Heart left ventricle (tissue), 13 donors: ENCODE results near the gene JSRP1.

Source experiments
- POLR2A ChIP-seq, 2 donors: fragments of 450-650 bp; IDR thresholded peaks; one replicate each; pipeline ENCODE4 v1.6.1; 2017; ENCODE audit warnings: antibody characterized with exemption in 2 of 2, mild to moderate bottlenecking in 2 of 2, moderate library complexity in 2 of 2
- TF ChIP-seq, protein P1 (sequence below), 12 donors: fragments of 200-600 bp; sonication (generic) in 4 of 12; IDR thresholded peaks; one replicate each; pipeline versions ENCODE4 v1.5.0 to v1.8.0; 2018 to 2022; ENCODE audit warnings: antibody characterized with exemption in 12 of 12, mild to moderate bottlenecking in 5 of 12
- donor health status: ischemic (EF 13 %, LVEDD 7.1; RV severe dilation, severe dysfunction).
- donor health status: DM: no; HTN: yes; CAD: no.
- donor health status: DM: no; HTN: no; CAD: no.
- donor health status: ischemic (EF 25% LVEDD 6.9; RV normal size, moderate dysfunction).
- donor health status: ischemic (EF 25% LVEDD 5.7; RV mildly dilated, moderate dysfunction).
- donor health status: ischemic (EF 35%, LVEDD 5.7; RV mildly dilated, moderate dysfunction).
- donor health status: nonischemic (EF 11% LVEDD 7.7; RV severe dilation, severe dysfunction).
- donor health status: DM: yes; HTN: yes; CAD: no.
- donor health status: PGD.
- donor health status: ischemic (EF 29% LVEDD 5.4; RV normal size, mild dysfunction).
- donor health status: nonischemic (EF 23%, LVEDD 6.1; RV moderate dilation, normal function).

DNA sequence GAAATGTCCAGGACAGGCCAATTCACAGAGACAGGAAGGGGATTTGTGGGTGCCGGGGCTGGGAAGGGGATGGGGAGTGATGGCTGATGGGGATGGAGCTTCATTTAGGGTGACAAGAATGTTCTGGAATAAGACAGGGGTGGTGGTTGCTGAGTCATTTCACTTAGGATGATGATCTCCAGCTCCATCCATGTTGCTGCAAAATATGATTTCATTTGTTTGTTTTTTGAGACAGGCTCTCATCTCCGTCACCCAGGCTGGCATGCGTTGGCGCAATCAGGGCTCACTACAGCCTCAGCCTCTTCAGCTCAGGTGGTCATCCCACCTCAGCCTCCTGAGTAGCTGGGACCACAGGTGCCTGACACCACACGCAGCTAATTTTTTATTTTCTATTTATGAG, 3.1 kb upstream of the JSRP1 start:
- TF ChIP-seq, protein P1, sequence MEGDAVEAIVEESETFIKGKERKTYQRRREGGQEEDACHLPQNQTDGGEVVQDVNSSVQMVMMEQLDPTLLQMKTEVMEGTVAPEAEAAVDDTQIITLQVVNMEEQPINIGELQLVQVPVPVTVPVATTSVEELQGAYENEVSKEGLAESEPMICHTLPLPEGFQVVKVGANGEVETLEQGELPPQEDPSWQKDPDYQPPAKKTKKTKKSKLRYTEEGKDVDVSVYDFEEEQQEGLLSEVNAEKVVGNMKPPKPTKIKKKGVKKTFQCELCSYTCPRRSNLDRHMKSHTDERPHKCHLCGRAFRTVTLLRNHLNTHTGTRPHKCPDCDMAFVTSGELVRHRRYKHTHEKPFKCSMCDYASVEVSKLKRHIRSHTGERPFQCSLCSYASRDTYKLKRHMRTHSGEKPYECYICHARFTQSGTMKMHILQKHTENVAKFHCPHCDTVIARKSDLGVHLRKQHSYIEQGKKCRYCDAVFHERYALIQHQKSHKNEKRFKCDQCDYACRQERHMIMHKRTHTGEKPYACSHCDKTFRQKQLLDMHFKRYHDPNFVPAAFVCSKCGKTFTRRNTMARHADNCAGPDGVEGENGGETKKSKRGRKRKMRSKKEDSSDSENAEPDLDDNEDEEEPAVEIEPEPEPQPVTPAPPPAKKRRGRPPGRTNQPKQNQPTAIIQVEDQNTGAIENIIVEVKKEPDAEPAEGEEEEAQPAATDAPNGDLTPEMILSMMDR (IDR thresholded peaks at IDR 0.05): no peak
- no peak for TF ChIP-seq POLR2A (IDR thresholded peaks at IDR 0.05)
